GM20431 (cell line): ENCODE measurements around the gene SELENOM.

Experiments
- in situ Hi-C: fragments of 300-500 bp; cut with MseI, MboI; formaldehyde crosslinking; loops from one replicate; pipeline ENCODE4 v1.15.0; 2020; ENCODE audit warnings: low sequenced_read_pairs; ENCODE audit not compliant: unreplicated experiment

The SELENOM gene

DNA sequence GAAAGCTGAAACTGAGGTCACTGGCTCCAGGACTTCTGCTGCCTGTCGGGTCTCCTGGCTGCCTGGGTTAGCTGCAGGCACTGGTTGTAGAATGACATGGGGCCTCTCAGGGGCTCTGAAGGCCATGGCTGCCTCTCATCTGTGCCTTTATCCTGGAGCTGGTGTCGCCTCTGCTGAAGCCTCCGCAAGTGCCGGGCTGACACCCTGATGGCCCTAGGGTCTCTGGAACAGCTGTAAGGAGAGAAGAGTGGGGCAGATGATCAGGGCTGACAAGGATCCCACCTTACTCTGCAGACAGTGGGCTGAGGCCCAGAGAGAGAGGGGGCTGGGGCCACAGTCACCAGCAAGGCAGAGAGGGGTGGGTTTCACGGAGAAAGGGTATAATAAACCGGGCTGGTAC, 28.3 kb upstream of the SELENOM start:
- in situ Hi-C loops: no loop called here

DNA sequence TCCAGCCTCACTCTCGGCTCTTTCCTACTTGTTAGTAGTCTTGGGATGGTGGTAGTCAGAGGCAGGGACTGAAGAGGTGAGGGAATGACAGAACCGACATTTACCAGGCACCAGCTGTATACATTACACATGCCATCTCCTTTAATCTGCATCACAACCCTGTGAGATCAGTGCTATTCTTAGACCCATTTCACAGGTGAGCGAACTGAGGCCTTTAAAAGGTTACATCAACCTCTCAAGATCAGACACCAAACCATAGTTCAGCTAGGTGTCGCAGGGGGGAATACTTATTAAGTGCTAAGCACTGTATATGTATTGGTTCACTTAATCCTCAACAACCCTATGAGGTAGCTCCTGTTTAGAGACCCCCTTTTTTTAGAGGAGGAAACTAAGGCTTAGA, 27.3 kb upstream of the SELENOM start:
- in situ Hi-C loops: no loop called here

DNA sequence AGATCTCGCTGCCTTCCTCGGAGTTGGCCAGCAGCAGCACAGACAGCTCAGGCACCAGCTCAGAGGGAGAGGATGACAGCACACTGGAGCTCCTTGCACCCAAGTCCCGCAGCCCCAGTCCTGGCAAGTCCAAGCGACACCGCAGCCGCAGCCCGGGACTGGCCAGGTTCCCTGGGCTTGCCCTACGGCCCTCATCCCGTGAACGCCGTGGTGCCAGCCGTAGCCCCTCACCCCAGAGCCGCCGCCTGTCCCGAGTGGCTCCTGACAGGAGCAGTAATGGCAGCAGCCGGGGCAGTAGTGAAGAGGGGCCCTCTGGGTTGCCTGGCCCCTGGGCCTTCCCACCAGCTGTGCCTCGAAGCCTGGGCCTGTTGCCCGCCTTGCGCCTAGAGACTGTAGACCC, 26.5 kb upstream of the SELENOM start:
- in situ Hi-C loops: no loop called here

DNA sequence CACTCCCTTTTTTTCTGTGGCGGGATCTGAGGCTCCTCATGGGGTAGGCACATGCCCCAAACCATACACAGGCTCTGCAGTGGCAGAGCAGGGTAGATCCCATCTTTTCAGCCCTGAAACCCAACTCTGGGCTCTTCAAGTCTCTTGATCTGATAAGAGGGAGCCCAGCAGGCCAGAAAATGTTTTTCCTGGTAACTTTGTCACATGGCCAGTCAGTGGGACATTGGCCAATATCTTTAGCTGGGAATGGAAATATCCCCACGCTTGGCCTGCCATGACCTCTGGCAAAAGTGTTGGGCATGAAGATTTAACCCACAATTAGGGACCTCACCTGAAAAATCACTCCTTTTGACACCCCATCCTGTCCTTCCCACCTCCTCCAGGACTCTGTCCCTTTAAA, 23.5 kb upstream of the SELENOM start:
- in situ Hi-C loops: no loop called here

DNA sequence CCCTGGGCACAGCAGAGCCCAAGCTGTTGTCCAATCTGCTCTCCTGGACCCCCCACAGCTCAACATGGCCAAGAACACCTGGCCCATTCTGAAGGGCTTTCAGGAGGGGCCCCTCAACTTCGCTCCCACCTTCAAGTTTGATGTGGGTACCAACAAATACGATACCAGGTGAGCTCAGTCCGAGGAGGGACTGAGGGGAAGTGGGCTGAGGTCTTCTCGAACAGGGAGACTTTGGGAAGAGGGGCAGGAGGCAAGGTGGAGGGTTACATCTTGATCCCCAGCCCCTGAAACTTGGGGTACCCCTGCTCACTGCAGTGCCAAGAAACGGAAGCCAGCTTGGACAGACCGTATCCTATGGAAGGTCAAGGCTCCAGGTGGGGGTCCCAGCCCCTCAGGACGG, 20.8 kb upstream of the SELENOM start:
- in situ Hi-C loops: no loop called here

DNA sequence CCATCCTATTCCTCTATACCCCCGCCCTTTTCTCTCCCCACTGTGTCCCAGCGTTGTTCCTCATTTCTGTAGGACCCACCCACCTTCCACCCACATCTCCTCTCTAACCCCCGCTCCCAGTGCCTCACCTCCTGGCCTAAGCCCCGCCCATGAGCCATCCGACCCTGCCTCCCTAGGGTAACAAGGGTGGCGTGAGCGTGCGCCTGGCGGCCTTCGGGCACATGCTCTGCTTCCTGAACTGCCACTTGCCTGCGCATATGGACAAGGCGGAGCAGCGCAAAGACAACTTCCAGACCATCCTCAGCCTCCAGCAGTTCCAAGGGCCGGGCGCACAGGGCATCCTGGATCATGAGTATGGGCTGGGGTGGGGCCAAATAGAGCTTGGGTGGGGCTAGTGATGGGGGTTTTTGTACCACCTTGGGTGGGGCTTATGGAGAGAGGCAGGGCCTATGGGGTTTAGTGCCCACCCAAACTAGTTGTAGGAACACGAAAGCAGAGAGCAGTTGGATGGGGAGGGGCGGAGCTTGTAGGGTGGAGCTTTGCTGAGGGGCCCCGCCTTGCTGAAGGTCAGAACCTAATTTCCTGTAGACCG, 19.9 kb upstream of the SELENOM start:
- in situ Hi-C loops: no loop called here

DNA sequence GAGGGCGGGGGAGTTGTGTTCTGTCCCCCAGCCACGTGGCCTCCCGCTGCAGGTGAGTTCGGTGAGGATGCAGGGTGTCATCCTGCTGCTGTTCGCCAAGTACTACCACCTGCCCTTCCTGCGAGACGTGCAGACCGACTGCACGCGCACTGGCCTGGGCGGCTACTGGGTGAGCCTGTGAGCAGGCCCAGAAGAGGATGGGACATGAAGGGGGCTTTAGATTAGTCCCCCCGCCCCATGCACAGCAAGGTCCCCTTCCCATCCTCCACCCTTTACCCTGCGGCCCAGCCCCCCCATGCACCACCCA, 19.5 kb upstream of the SELENOM start:
- in situ Hi-C loops: no loop called here

DNA sequence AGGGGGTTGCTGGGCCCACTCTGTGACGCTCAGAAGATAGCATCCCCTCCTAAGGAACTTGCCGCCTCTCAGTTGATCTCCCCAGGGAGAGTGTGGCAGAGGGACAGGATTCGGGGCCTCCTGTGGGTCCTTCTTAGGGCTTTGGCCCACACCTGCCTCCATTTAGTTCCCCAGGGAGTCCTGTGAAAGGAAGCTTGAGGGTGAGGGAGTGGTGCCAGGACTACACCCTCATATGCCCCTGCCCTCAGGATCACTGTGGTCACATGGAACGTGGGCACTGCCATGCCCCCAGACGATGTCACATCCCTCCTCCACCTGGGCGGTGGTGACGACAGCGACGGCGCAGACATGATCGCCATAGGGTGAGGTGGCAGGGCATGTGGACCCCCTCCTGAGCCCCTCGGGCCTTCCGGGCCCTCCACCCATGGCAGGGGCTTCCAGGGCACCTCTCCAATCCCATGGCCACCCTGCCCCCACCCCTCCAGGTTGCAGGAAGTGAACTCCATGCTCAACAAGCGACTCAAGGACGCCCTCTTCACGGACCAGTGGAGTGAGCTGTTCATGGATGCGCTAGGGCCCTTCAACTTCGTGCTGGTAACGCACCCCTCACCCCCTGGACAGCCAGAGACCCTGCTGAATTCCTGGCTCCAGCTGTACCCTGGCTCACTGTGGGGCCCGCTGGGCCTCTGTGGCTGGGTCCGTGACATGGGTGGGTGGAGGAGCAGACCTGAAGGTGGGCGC, 18.9 kb upstream of the SELENOM start:
- in situ Hi-C loops: no loop called here

DNA sequence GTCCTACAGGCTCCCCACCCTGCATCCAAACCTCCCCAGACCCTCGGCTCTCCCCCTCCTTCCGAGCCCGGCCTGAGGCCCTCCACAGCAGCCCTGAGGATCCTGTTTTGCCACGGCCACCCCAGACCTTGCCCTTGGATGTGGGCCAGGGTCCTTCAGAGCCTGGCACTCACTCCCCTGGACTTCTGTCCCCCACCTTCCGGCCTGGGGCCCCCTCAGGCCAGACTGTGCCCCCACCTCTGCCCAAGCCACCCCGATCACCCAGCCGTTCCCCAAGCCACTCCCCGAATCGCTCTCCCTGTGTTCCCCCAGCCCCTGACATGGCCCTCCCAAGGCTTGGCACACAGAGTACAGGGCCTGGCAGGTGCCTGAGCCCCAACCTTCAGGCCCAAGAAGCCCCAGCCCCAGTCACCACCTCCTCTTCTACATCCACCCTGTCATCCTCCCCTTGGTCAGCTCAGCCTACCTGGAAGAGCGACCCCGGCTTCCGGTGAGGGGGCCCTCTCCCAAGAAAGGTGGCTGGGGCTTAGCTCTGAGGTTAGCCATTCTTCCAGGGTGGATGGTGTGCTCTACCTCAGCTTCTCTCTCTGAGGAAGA, 18.3 kb upstream of the SELENOM start:
- in situ Hi-C loops: no loop called here

DNA sequence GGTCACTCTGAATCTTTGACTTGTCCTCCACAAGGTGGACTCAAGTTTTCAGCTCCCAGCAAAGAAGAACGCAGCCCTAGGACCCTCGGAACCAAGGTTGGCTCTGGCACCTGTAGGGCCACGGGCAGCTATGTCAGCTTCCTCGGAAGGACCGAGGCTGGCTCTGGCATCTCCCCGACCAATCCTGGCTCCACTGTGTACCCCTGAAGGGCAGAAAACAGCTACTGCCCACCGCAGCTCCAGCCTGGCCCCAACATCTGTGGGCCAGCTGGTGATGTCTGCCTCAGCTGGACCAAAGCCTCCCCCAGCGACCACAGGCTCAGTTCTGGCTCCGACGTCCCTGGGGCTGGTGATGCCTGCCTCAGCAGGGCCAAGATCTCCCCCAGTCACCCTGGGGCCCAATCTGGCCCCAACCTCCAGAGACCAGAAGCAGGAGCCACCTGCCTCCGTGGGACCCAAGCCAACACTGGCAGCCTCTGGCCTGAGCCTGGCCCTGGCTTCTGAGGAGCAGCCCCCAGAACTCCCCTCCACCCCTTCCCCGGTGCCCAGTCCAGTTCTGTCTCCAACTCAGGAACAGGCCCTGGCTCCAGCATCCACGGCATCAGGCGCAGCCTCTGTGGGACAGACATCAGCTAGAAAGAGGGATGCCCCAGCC, 17.6 kb upstream of the SELENOM start:
- in situ Hi-C loops: no loop called here

DNA sequence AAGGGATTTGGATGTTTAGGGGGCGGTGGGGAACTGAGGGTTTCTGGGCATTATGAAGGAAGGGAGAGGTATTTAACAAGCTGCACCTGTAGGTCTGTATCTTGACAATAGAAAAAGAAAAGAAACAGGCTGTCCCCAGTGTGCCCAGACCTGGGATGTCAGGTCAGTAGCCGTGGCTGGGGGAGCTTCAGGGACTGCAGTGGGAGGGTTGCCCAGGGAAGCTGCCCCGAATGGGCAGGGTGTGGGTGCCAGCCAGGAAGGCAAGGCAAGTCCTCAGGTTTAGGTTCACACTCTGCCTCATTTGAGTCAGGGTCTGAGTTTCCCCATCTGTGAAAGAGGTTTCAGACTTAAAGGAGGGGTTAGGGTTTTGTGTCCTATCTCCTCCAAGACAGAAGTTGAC, 16.9 kb upstream of the SELENOM start:
- in situ Hi-C loops: no loop called here

DNA sequence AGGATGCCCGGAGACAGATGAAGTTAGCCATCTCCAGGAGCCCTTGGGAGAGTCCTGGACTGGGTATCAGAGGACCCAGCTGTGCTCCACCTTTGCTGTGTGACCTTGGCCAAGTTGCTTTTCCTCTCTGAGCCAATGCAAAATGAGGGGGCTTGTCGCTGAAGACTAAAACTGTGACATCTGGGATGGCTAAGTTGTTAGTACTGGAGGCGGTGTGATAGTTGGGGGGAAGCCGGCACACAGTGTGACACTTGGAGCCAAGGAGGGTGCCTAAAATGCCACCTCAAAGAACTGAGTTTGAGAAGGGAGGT, 15.9 kb upstream of the SELENOM start:
- in situ Hi-C loops: no loop called here

DNA sequence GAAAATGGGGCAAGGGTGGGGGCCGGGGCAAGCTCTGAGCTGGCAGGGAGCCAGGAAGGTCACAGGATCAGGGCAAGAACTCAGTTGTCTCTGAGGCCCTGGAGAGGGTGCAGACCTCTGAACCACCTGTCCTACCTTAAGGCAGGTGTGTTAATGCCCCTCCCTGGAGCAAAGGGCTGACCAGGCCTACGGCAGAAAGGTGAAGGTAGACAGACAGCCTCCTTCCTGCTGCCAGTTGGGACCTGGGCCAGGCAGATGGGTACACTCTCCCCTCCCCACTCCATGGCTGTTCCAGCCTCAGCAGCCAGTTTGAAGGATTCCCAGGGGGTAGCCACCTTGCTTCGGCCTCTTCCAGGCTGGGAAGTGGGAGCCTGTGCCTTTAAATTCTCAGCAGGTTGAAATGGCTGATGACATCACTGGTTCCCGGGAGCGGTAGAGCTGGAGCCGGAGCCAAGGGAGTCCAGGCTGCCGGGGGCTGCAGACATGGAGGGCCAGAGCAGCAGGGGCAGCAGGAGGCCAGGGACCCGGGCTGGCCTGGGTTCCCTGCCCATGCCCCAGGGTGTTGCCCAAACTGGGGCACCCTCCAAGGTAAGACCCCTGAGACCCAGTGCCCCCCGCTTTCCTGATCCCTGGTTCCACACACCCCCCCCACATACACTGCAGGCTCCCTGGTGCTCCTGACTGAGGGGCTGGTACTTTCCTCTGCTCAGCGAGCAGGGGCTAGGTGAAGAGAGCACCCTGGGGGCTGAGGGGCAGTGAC, 15.3 kb upstream of the SELENOM start, which contains the start of gene INPP5J:
INPP5J (plus strand) TSS at position 435 of the 760 bp plus-strand sequence; CDS start at position 484, 49 bp downstream.
- in situ Hi-C loops: no loop called here

DNA sequence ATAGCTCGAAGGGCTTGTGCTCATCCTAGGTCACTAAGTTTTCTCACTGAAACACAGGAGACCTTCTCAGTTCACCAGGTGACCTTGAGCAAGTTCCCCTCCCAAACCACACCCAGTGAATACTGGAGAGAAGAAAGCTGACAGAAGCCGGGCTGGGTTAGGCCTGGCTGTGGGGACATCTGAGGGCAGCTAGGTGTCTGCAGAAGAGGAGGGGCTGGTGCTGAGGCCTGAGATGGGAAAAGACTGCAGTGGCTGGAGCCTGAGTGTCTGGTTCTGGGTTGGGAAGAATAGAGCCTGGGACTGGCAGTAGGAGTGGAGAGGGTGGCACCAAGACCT, 14.8 kb upstream of the SELENOM start:
- in situ Hi-C loops: no loop called here

DNA sequence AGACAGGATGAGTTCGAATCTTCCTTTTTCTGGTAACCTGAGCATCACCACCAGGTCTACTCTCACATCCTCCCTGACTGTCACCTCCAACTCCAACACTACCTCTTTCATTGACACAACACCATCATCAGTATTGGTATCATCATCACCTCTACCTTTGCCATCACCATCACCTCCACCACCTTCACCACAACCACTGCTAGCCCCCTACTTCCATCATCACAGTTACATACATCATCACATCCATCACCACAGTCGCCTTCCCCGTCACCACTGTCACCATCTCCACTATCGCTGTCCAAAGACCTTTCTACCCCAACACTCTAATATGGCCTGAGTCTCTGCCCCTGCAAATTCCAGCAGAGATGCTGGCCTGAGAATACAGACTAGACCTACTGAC, 14.0 kb upstream of the SELENOM start:
- in situ Hi-C loops: no loop called here

DNA sequence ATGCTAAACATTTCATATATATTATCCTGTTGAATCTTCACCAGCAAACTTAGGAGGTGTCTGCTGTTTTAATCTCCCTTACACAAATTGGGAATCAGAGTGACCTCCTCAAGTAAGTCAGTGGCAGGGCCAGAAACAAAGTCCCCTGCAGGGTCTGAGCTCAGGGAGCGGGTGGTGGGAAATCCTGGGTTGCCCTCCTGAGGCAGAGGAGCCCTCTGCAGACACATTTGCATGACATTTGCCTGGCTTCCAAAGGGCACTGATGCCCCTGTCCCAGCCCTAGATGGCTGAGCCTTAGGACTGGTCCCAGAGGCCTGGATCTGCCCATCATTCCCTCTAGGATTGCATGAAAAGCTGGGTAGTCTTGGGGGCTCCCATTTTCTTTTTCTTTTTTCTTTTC, 13.3 kb upstream of the SELENOM start:
- in situ Hi-C loops: no loop called here

DNA sequence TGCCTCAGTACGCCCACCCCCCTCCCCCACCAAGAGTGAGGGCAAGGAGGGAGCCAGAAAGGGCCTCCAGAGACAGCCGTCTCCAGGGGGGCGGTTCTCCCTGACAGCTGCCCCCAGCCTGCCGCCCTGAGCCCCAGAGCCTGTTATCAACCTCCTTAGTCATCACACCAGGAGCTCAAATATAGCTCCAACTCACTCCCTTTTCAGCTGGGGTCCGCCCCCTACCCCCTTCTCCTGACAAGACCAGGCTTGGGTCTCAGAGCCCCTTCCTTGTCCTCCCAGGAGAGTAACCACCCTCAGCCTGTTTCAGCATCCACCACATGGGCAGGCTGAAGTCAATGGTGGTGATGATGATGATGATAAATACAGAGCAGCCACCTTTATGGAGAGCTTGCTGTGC, 12.9 kb upstream of the SELENOM start:
- in situ Hi-C loops: no loop called here

DNA sequence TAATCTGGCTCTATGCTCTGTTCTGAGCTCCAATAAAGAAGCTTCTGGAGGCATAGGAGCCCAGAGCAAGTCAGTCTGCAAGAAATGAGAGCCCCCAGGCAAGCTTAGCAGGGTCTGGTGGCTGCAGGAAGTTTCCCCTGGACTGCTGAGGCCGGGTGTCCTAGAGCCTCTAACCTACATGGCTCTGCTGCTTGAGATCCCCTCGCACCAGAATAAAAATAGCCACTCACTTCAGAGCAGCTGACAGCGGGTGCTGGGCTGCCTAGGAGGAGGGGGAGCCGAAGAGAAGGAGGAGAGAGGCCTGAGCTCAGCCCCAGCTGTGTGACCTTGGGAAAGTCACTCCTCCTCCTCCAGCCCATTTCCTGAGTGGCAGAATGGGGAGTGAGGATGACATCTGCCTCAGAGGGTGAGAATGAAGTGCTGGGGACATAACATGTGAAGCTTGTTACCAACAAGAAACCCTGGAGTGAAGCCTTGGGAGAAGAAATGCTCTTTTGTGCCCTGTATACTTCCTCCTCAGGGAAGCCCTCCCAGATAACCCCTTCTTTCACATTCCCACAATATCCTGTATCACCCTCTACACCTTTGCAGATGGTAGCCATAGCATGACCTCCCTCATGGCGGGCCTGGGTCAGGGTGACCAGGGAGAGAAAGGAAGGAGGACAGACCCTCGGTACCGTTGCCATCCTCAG, 11.8 kb upstream of the SELENOM start:
- in situ Hi-C loops: no loop called here

DNA sequence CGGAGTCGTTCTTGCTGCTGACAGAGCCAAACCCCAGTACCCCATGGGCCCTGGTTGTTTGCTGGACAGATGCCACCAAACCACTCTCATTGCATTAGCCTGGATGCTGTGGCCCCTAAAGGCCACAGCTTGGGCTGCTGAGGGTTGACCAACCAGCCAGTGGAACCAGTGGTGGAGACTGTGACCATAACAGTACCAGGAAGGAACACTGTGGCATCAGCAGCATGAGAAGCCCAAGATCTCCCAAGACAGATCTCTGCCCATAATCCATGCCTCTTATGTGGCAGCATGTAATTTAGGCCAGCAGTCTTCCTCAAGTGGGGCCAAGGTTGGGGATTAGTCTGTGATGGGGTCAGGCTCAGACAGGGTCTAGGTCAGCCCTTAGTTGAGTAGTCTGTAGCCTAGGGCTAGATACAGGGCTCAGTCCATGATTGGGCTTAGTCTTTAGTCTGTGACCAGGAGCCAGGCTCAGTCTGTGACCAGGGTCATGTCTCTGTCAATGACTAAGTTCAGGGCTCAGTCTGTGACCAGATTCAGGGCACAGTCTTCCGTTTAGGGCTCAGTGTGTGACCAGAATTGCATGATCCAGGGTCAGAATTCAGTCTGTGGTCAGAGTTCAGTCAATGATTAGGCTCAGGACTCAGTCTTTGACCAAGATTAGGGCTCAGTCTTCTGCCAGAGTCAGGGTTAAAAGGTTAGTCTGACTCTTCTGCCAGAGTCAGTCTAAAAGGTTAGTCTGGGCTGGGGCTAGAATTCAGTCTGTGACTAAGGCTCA, 10.9 kb upstream of the SELENOM start:
- in situ Hi-C loops: no loop called here
